GM19397 (cell line): ENCODE data around the gene ERVH48-1.
"Not testable (repeated sequence)": the region's sequence is repeated elsewhere in the genome, so short reads cannot be mapped to it uniquely, and the experiment has no call there.

Experiments
- ATAC-seq: cut with Tn5 transposase; IDR thresholded peaks from one replicate; pipeline ENCODE4 v1.9.1; 2021; ENCODE audit warnings: mild to moderate bottlenecking, moderate library complexity; ENCODE audit not compliant: unreplicated experiment

ERVH48-1 gene

DNA sequence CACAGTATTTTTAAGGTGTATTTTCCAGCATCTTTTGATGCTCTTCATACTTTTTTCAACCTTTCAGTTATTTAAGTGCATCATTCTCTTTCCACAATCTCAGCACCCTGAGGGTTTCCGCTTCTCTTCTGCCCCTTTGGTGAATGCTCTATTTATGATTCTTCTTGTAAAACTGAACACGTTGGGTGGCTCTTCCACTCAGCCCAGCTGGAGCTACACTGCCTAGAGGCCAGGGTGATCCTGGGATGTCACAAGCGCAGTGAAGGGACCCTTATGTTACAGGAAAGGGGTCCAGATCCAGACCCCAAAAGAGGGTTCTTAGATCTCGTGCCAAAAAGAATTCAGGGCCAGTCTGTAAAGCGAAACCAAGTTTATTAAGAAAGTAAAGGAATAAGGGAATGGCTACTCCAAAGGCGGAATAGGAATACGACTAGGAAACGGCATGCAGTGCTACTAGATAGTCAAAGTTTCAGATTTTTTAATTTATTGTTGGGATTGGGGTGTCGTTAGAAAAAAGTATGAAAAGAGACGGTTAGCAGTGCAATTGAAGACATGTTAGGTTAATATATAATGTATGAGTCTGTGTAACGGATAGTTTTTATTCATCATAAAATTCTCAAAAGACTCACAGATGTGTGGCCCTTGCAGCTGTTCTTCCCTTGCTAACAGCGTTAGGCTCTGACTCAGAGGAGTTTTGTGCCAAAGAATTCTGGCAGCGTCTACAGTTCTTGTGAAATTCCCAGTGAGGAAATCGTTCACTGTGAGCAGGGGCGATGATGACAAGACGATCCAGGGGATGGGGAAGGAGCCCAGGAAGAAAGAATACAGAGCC, 14.4 kb upstream of the ERVH48-1 start:
- ATAC-seq, result no peak

DNA sequence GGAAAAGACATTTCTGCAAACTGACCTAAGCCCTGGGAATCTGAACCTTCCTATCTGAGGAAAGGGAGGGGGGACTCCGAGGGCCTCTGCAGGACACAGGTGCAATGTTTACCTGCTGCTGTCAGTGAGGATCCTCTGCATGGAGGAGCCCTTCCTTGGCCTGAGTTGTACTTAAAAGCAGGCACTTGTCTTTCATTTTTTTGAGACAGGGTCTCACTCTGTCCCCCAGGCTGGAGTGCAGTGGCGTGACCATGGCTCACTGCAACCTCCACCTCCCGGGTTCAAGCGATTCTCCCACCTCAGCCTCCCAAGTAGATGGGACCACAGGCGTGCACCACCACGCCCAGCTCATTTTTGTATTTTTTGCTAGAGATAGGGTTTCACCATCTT, 13.2 kb upstream of the ERVH48-1 start:
- ATAC-seq, result not testable (repeated sequence)

GRCh38 chr21:42937960-42938605, 12.7 kb upstream of the ERVH48-1 start:
- no peak for ATAC-seq

- ATAC-seq, result not testable (repeated sequence)
These were observed 11.9 kb upstream of the ERVH48-1 start for GRCh38 chr21:42937034-42937940.

DNA sequence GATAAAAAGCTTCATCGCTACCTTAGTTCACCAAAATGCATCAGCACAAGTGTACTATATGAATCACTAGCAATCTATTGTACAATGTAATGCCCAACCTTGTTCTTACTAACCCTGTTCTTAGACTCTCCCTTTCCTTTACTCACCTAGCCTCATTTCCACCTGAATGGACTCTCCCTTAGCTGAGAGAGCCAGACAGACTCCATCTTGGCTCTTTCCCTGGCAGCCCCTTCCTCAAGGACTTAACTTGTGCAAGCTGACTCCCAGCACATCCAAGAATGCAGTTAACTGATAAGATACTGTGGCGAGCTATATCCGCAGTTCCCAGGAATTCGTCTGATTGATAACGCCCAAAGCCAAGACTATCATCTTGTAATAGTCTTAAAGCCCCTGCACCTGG, 10.9 kb upstream of the ERVH48-1 start:
- not testable (repeated sequence) for ATAC-seq

DNA sequence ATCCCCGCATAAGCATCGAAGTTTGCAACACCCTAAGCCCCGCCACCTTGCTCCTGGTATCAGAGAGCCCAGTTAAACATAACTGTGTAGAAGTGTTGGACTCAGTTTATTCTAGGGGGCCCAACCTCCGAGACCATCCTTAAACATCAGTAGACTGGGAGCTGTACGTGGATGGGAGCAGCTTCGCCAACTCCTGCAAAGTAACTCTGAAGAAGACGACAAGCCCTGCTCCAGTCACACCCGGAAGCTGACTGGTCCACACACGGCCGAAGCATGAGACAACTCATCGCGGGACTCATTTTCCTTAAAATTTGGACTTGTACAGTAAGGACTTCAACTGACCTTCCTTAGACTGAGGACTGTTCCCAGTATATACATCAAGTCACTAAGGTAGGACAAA, 8.5 kb upstream of the ERVH48-1 start:
- ATAC-seq, result not testable (repeated sequence)

DNA sequence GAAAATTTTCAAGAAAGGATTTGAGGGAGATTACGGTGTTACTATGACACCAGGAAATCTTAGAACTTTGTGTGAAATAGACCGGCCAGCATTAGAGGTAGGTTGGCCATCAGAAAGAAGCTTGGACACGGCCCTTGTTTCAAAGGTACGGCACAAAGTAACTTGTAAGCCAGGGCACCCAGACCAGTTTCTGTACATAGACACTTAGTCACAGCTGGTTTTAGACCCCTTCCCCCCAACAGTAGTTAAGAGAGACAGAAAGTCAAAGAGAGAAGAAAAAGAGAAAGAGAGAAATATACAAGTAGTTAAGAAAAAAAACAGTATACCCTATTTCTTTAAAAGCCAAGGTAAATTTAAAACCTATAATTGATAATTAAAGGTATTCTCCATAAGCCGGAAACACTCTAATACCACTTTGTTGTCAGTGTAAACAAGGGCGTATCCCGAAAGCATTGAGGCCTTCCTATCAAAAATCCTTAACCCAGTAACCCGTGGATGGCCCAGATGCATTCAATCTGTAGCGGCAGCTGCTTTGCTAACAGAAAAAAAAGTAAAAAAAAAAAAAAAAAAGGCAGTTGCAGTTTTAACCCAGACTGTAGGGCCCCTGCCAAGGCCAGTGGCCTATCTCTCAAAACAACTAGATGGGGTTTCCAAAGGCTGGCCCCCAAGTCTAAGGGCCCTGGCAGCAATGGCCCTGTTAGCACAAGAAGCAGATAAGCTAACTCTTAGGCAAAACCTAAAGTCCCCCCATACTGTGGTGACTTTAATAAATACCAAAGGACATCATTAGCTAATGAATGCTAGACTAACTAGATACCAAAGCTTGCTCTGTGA, 7.9 kb upstream of the ERVH48-1 start:
- ATAC-seq, result not testable (repeated sequence)

DNA sequence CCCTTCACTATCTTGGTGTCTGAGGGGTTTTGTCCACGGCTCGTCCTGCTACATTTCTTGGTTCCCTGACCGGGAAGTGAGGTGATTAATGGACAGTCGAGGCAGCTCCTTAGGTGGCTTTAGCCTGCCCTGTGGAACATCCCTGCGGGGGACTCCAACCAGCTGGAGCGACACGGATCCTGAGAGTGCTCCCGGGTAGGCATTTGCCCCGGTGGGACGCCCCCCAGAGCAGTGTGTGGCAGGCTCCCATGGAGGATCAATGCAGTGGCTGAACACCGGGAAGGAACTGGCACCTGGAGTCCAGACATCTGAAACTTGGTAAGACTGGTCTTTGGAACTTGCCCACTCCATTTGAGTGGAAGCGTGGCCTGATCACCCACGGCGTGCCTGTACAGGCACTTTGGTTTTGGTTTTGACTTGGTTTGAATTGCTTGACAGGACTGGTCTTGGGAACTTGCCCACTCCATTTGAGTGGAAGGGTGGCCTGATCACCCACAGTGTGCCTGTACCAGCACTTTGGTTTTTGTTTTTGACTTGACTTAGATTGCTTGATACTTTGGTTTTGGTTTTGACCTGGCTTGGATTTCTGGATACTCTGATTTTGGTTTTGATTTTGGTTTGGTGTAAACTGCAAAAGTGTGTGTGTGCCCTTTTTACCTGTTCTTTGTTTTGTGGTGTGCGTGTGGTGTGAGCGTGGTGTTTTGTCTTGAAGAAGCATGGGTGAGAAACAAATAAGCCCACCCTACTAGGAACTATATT, 7.1 kb upstream of the ERVH48-1 start:
- not testable (repeated sequence) for ATAC-seq

GRCh38 chr21:42931560-42932235, 6.3 kb upstream of the ERVH48-1 start:
- ATAC-seq, result no peak

GRCh38 chr21:42929969-42930368, 4.5 kb upstream of the ERVH48-1 start:
- ATAC-seq, result no peak

DNA sequence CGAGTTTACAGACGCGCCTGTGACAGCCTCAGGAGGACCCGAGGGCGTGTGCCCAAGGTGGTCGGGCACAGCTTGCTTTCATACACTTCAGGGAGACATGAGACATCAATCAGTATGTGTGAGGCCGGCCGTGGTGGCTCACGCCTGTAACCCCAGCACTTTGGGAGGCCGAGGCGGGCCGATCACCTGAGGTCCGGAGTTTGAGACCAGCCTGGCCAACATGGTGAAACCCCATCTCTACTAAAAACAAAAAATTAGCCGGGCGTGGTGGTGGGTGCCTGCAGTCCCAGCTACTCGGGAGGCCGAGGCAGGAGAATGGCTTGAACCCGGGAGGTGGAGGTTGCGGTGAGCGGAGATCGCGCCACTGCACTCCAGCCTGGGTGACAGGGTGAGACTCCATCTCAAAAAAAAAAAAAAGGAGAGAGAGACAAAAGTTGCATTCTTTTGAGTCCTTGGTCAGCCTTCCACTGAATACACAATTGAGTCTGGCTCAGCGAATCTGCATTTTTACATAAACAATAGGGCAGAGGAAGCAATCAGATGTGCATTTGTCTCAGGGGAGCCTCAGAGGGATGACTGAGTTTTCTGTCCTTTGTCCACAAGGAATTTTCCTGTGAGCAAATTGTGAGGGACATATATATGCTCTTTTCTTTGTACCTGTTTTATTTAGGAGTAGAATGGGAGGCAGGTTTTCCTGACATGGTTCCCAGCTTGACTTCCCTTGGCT, 2.2 kb upstream of the ERVH48-1 start:
- not testable (repeated sequence) for ATAC-seq

- no peak for ATAC-seq
These were observed 1.0 kb downstream of the ERVH48-1 start for GRCh38 chr21:42924433-42924751.

DNA sequence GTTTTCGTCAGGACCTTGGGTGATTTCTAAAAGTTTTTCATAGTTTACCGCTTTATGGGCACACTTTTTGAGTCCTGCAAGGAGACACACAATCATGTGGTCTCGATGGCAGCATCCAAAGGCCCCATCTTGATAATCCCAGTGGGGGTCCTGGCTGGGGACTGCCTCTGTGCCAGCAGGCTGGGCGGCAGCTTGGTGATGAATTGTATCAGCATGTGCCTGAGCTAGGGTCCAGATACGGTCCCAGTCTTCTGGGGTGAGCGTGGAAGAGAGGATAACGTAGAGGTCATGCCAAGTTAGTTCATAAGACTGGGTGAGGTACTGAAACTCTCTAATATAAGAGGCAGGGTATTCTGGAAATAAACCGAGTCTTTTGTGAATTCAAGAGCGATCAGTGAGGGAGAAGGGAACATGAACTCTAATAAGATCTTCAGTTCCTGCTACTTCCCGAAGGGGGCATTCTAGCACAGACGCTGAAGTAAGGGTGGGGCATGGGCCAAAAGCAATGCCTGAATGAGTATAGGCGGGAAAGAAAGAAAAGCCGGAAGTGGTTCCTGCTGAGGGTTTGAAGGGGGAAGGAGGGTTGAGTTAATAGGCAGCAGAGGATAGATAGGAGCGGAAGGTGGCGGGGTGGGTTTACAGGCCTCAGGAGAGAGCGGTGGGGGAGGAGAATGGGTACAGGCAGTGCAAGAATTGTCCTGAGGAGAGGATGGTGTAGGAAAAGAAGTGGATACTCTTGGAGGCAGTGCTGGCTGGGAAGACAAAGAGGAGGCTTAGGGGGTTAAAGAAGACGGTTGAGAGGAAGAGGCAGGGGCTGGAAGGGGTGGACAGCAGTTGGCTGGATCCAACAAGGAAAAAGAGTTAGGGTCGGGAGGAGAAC, 1.6 kb downstream of the ERVH48-1 start:
- ATAC-seq, result peak; percentile 68

DNA sequence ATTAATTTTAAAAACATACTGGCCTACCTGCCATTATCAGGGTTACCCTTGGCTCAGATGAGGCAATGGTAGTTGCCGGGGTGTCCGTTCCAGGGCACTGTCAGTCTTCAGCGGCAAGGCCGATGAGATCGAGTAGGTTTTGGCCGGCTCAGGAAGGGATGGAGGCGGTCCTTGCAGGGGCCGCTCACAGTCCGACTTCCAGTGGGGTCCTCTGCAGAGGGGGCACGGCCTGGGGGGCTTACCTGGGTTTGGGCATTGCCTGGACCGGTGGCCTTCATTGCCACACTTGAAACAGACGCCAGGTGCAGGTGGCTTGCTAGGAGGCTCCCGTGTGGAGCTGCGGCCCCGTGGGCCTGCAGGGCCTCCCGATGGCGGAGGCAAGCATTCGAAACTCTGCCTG, 2.5 kb downstream of the ERVH48-1 start:
- no peak for ATAC-seq

GRCh38 chr21:42921927-42922326, 3.5 kb downstream of the ERVH48-1 start:
- ATAC-seq, result no peak

- ATAC-seq, result no peak
These were observed 7.1 kb downstream of the ERVH48-1 start for GRCh38 chr21:42918291-42918690.

GRCh38 chr21:42913476-42913875, 12.0 kb downstream of the ERVH48-1 start:
- no peak for ATAC-seq

DNA sequence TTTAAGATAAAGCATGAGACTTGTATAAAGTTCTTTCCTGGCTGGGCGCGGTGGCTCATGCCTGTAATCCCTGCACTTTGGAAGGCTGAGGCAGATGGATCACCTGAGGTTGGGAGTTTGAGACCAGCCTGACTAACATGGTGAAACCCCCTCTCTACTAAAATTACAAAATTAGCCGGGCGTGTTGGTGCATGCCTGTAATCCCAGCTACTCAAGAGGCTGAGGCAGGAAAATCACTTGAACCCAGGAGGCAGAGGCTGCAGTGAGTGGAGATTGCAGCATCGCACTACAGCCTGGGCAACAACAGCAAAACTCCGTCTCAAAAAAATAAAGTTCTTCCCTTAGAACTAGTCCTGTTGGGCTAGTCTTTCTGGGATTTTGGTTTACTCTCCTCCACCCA, 13.5 kb downstream of the ERVH48-1 start:
- ATAC-seq, result not testable (repeated sequence)
